IPS-18a (cell line): ENCODE data around the gene PIF1.

ENCODE experiments used
- H3K27ac ChIP-seq: one replicate; pipeline ENCODE4 v1.5.1; 2013; ENCODE audit warnings: low read length
- H3K27me3 ChIP-seq: one replicate; pipeline ENCODE4 v1.6.1; 2013; ENCODE audit warnings: mild to moderate bottlenecking, low read length; ENCODE audit not compliant: control insufficient read depth, insufficient read depth
- H3K36me3 ChIP-seq: one replicate; pipeline ENCODE4 v1.6.1; 2013; ENCODE audit warnings: low read depth, low read length; ENCODE audit not compliant: control insufficient read depth
- H3K4me1 ChIP-seq: one replicate; pipeline ENCODE4 v1.6.1; 2013; ENCODE audit warnings: low read depth, low read length; ENCODE audit not compliant: control insufficient read depth
- H3K4me3 ChIP-seq: one replicate; pipeline ENCODE4 v1.5.1; 2013; ENCODE audit warnings: low read length
- H3K9ac ChIP-seq: one replicate; pipeline ENCODE4 v1.6.1; 2013; ENCODE audit warnings: mild to moderate bottlenecking, low read length, moderate library complexity
- H3K9me3 ChIP-seq: one replicate; pipeline ENCODE4 v1.6.1; 2013; ENCODE audit warnings: low read depth, low read length; ENCODE audit not compliant: control insufficient read depth

The PIF1 gene

DNA sequence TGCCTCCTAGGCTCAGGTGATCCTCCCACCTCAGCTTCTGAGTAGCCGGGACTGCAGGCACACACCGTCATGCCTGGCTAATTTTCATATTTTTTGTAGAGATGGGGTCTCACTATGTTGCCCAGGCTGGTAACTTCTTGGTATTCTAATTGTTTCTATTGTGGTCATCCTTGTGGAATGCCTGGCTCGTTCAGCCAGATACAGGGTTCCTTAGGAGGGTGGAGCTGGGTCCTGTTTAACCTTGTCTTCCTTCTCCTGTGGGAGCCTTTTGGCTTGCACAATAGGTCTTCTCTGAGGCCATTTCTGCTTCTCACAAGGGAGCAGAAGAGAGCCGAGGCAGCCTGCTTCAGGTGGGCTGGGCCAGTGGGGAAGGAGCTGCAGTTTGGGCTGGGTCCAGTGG, 32.0 kb upstream of the PIF1 start:
- Histone ChIP-seq H3K27me3 (no peaks in the 10 kb centered on the region), H3K36me3 (peaks cover 38% of the 10 kb centered on the region), H3K4me1 (peaks cover 20% of the 10 kb centered on the region), H3K9me3 (no peaks in the 10 kb centered on the region), H3K4me3 (no peak overlapping the region), H3K27ac (no peak overlapping the region), H3K9ac (no peak overlapping the region)

DNA sequence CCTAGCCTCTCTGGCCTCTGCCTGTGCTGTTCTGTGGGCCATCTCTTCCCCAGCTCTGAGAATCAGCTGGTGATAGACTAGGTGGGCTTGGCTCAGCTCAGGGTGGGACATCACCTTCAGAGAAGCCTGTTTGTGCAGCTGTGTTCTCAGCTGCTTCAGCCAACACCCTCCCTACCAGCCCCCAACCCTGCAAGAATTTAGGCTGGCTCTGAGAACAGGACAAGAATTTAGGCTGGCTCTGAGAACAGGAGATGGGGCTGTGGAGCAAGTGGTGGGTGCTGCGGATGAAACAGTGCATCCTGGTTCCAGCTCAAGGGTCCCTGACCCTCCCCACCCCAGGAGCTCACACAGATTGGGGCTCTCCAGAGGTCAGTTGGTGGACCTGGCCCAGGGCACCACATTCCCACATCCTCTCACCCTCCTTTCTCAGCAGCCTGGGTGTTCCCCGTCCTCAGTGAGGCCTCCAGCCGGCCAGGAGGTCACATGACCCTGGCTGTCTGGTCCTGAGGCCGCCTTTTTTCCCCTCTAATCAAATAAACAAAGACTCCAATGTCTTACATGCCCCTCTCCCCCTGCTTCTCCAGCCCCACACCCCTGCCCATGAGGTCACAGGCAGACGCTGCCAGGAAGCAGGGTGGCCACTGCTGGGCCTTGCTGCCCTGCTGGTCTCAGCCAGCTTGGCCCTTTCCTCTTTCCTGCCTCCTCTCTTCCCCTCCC, 31.1 kb upstream of the PIF1 start:
- Histone ChIP-seq H3K4me3 (no peak overlapping the region), H3K9ac (no peak overlapping the region), H3K27me3 (no peaks in the 10 kb centered on the region), H3K36me3 (peaks cover 38% of the 10 kb centered on the region), H3K27ac (no peak overlapping the region), H3K4me1 (peaks cover 16% of the 10 kb centered on the region), H3K9me3 (no peaks in the 10 kb centered on the region)

DNA sequence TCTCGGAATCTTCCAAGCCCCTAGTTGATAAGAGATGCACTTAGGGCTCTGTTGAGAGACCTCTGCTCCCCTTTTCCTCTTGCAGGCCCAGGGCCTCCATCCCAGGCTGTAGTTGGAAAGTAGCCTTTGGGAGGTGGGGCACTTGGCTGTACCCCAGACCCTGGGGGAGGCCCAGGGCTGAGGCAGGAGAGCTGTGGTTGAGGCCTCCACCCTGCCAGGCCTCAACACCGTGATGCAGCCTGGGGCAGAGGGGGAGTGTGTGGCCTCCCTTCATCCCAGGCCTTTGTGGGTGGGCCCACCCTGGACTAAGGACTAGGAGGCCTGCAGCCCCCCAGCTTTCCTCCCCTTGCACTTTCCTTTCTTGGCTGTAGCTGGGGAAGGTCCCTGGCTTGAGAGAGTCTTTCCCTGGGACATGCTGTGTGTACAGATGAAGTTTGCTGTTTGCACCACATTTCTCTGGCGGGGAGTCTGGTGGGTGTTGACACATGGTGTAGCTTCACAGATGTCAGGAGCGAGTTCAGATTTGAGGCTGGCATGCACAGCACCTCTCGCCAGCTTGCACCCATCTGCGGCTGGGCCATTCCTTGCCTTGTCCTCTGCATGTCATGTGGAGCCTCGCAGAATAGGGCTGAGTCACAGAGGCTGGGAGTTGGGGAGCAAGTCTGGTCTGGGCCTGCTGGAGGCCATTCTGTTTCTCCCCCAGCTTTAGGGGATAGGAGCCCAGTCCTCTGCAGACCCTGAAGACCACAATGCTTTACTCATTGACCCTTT, 29.9 kb upstream of the PIF1 start:
- Histone ChIP-seq H3K9me3 (no peaks in the 10 kb centered on the region), H3K9ac (no peak overlapping the region), H3K27ac (no peak overlapping the region), H3K4me3 (no peak overlapping the region), H3K4me1 (peaks cover 22% of the 10 kb centered on the region), H3K27me3 (no peaks in the 10 kb centered on the region), H3K36me3 (peaks cover 37% of the 10 kb centered on the region)

DNA sequence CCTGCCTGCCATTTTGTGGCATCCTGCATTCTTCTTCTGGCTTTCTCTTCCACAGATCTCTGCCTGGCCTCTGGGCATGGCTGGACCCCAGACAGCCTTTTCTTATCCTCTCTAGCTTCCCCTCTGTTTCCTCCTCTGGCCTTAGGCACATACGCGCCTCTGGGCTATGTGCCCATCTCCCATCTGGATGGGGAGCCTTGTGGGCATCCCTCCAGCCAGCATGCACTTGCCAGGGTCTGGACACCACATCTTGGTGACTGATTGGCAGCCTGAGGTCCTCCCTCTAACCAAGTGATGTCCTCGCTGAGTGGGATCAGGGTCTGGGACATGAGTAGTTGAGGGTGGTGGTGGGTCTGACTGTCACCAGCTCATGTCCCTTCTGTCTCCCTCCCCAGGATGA, 29.1 kb upstream of the PIF1 start:
- no peak overlapping the region for H3K9ac ChIP-seq
- no peak overlapping the region for H3K4me3 ChIP-seq
- H3K27ac ChIP-seq, result no peak overlapping the region
- no peaks in the 10 kb centered on the region for H3K9me3 ChIP-seq
- H3K4me1 ChIP-seq, result peaks cover 22% of the 10 kb centered on the region
- no peaks in the 10 kb centered on the region for H3K27me3 ChIP-seq
- peaks cover 33% of the 10 kb centered on the region for H3K36me3 ChIP-seq

DNA sequence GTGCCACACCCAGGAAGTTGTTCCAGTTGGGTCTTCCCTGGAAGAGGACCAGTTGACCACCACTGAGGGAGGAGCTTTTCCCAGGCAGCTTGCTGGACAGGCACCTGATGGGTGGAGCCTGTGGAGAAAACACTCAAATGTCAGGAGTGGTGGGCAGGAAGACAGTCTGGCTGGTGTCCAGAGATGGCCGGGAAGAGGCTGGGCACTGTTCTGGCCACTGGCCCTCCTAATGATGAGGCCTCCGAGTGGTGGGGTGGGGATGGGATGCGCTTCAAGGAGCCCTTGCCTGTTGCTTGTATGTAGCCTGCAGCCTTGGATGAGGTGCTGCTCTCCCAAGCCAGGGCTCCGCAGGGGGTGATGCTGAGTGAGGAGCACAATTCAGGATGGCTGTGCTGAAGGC, 28.6 kb upstream of the PIF1 start:
- Histone ChIP-seq H3K27ac (no peak overlapping the region), H3K9me3 (no peaks in the 10 kb centered on the region), H3K9ac (no peak overlapping the region), H3K36me3 (peaks cover 31% of the 10 kb centered on the region), H3K4me1 (peaks cover 22% of the 10 kb centered on the region), H3K27me3 (no peaks in the 10 kb centered on the region), H3K4me3 (no peak overlapping the region)

DNA sequence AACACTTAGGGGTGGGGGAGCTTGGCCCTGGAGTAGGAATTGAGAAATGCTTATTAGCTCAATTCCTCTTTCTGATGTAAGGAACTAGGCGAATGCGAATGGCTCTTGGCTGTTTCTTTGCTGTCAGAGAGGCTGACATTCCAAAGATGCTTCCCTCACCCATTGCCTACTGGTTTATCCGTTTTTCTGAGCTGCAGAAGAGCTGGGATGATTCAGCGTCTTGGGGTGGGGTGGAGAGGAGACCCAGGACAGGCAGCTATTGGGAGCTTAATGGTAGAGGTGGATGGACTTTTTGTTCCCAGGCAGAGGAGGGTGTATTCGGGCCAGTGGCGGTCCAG, 26.0 kb upstream of the PIF1 start:
- Histone ChIP-seq H3K4me1 (peaks cover 10% of the 10 kb centered on the region), H3K9me3 (no peaks in the 10 kb centered on the region), H3K27ac (no peak overlapping the region), H3K4me3 (no peak overlapping the region), H3K27me3 (no peaks in the 10 kb centered on the region), H3K9ac (no peak overlapping the region), H3K36me3 (peaks cover 30% of the 10 kb centered on the region)

DNA sequence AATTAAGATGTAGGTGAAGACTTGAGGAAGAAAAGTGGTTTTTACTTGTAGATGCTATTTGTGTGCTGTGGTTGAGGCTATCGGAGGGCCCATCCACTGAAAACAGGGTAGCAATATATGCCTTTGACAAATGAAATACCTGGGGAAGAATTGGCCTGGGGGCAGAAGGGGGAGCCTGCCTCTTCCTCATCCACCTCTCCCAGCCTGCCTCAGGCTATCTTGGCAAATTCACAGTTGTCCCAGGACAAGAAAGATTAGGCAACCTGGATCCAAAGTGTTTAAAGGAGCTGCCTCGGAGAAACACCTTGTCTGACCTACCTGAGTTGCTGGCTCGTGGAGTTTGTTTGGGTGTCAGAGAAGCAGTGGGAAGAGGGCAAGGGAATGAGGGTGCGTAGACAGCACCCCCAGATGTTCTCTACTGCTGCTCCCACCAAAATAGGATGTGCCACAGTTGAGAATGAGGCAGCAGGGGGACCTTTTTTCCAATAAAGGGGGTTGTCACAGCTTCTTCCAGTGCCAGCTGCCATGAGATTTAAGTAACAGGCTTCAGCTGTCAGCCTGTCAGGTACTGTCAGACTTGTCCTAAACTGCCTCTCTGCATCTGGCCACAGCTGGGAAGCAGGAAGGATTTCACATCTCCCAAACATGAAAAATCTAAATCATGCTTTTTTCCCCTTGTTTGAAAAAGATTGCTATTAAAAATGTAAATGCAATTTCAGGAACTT, 25.5 kb upstream of the PIF1 start:
- Histone ChIP-seq H3K9me3 (no peaks in the 10 kb centered on the region), H3K4me1 (peaks cover 7% of the 10 kb centered on the region), H3K36me3 (peaks cover 30% of the 10 kb centered on the region), H3K4me3 (no peak overlapping the region), H3K27me3 (no peaks in the 10 kb centered on the region), H3K9ac (no peak overlapping the region), H3K27ac (no peak overlapping the region)

DNA sequence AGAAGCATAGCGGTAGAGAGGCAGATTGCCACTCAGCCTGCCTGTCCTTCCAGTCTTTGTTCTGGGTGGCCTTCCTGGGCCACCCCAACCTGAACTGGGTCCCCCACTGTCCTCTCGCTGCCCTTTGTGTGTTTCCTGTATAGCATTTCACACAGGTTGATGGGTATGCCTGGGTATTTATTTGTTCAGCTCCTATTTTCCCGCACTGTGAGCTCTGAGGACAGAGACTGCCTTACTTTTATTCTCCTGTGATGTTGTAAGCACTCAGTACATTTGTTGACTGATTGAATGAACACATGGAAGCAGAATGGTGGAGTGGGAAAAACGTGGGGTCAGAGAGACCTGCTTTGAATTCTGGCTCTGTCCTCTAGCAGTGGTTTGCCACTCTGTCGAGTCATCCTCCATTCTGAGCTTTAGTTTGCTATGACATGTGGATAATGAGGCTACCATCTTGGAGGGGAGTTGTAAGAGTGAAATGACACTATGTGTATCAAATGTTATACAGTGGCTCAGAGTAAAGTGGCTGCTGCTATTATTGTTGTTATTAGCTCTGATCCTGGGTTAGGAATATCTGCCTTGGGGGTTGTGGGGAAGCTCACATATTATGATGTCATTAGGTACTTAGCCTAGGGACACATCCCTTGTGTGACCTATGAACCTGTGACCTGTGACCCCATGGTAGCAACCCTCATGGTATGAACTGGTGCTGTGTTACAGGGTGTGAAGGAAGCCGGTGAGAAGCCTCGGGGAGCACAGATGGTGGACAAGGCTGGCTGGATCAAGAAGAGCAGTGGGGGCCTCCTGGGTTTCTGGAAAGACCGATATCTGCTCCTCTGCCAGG, 22.6 kb upstream of the PIF1 start:
- no peak overlapping the region for H3K9ac ChIP-seq
- H3K27me3 ChIP-seq, result no peaks in the 10 kb centered on the region
- peaks cover 13% of the 10 kb centered on the region for H3K36me3 ChIP-seq
- peaks cover 16% of the 10 kb centered on the region for H3K4me1 ChIP-seq
- no peak overlapping the region for H3K4me3 ChIP-seq
- H3K9me3 ChIP-seq, result no peaks in the 10 kb centered on the region
- no peak overlapping the region for H3K27ac ChIP-seq

DNA sequence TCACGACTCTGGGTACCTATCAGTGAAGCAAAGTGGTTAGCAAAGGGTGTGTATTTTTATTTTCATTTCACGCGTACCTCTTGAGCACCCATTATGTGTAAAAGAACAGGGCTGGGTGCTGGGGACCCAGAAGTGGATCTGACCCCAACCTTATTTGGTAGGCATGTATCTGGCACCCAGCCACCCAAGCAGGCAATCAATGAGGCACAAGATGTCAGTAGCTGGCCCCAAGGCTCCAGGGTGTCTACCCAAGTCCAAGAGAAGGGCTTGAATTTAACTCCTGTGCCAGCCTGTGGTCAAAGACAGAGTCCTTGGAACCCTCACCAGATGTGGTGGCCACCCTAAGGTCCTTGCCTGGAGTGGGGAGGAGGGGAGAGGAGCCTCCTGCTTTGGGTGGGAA, 22.0 kb upstream of the PIF1 start:
- Histone ChIP-seq H3K27me3 (no peaks in the 10 kb centered on the region), H3K27ac (no peak overlapping the region), H3K9ac (no peak overlapping the region), H3K4me1 (peaks cover 21% of the 10 kb centered on the region), H3K36me3 (peaks cover 13% of the 10 kb centered on the region), H3K4me3 (no peak overlapping the region), H3K9me3 (no peaks in the 10 kb centered on the region)

DNA sequence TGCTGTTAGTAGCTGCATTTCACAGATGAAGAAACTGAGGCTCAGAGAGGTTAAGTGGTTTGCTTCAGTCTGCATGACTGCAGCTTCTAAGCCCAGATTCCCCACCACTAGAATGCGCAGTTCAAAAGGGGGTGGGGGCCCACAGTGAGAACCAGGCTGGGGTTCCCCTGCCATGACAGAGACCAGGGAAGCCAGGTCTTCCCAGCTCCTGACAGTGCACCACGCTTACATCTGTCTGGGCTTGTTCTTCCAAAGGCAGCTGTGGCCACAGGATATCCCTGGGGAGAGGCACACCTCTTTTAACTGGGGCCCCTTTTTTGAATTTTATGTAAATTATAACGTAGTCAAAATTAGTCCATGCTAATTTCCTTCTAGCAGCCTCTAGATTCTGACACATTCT, 21.6 kb upstream of the PIF1 start:
- H3K27ac ChIP-seq, result no peak overlapping the region
- H3K4me1 ChIP-seq, result peaks cover 21% of the 10 kb centered on the region
- no peak overlapping the region for H3K9ac ChIP-seq

More for the DNA sequence above, 21.6 kb upstream of the PIF1 start:
- Histone ChIP-seq H3K9me3 (no peaks in the 10 kb centered on the region), H3K4me3 (no peak overlapping the region), H3K27me3 (no peaks in the 10 kb centered on the region), H3K36me3 (peaks cover 13% of the 10 kb centered on the region)
